ENCODE data around the gene ANKRD23.

ANKRD23 gene

GRCh38 chr2:96877042-96877451 is 33.2 kb upstream of the ANKRD23 start:
- no peak for DNase-seq (ENCODE audit: low read depth, low spot score)
- no peak for TF ChIP-seq CTCF (IDR thresholded peaks at IDR 0.05; ENCODE audit: insufficient read depth, low read length, missing control alignments)
- no peak overlapping the region for H3K4me3 ChIP-seq (ENCODE audit: low read depth, low read length)
- CTCF ChIA-PET: interaction anchor here (1.4 kb wide), 1 partner anchor 19 kb away, joined by 4 read pairs; the partner anchor contains the start of gene ANKRD39
- POLR2A ChIA-PET: no interaction called here

- DNase-seq (ENCODE audit: low read depth, low spot score): no peak
- POLR2A ChIA-PET: no interaction called here
- no peak for TF ChIP-seq CTCF (IDR thresholded peaks at IDR 0.05; ENCODE audit: insufficient read depth, low read length, missing control alignments)
- CTCF ChIA-PET: interaction anchor here (1.0 to 1.4 kb wide), 3 partner anchors 18 to 236 kb away, joined by 3 to 5 read pairs (median 4); partner anchors contain the start of genes ANKRD36 and ANKRD39
- no peak overlapping the region for H3K4me3 ChIP-seq (ENCODE audit: low read depth, low read length)
Observed at GRCh38 chr2:96876269-96877041, 32.6 kb upstream of the ANKRD23 start.

GRCh38 chr2:96875498-96876268 is 31.9 kb upstream of the ANKRD23 start:
- TF ChIP-seq CTCF (IDR thresholded peaks at IDR 0.05; ENCODE audit: insufficient read depth, low read length, missing control alignments): no peak
- POLR2A ChIA-PET: no interaction called here
- no peak overlapping the region for H3K4me3 ChIP-seq (ENCODE audit: low read depth, low read length)
- CTCF ChIA-PET: interaction anchor here (0.6 to 1.1 kb wide), 3 partner anchors 75 to 237 kb away, joined by 3 to 5 read pairs (median 3); partner anchors contain the start of gene ANKRD36
- DNase-seq (ENCODE audit: low read depth, low spot score): no peak

- DNase-seq (ENCODE audit: low read depth, low spot score): no peak
- no peak for TF ChIP-seq CTCF (IDR thresholded peaks at IDR 0.05; ENCODE audit: insufficient read depth, low read length, missing control alignments)
- POLR2A ChIA-PET: interaction anchor here (0.9 kb wide), 1 partner anchor 16 kb away, joined by 5 read pairs; the partner anchor contains the start of gene ANKRD39
- no peak overlapping the region for H3K4me3 ChIP-seq (ENCODE audit: low read depth, low read length)
- CTCF ChIA-PET: interaction anchor here (1.5 kb wide), 1 partner anchor 76 kb away, joined by 8 read pairs; no protein-coding TSS in a partner anchor
Observed at GRCh38 chr2:96874198-96874831, 30.5 kb upstream of the ANKRD23 start.

- H3K4me3 ChIP-seq (ENCODE audit: low read depth, low read length): no peak overlapping the region
- no peak for DNase-seq (ENCODE audit: low read depth, low spot score)
- POLR2A ChIA-PET: interaction anchor here (0.9 kb wide), 1 partner anchor 16 kb away, joined by 5 read pairs; the partner anchor contains the start of gene ANKRD39
- CTCF ChIA-PET: interaction anchor here (1.5 kb wide), 1 partner anchor 77 kb away, joined by 8 read pairs; no protein-coding TSS in a partner anchor
- TF ChIP-seq CTCF (IDR thresholded peaks at IDR 0.05; ENCODE audit: insufficient read depth, low read length, missing control alignments): no peak
Observed at GRCh38 chr2:96873651-96874096, 29.9 kb upstream of the ANKRD23 start.
